Endodermal cell (in vitro differentiated cells): ENCODE results near the gene ZIC5. TPM values are rescaled to one million over a fixed set of nuclear protein-coding genes. Genes with fewer than 3 reads are reported as not detected.
"Not testable (repeated sequence)": the region's sequence is repeated elsewhere in the genome, so short reads cannot be mapped to it uniquely, and the experiment has no call there.

Experiments used
- DNase-seq: peaks from one replicate; pipeline ENCODE4 v3.0.0-alpha.2; 2017
- H3K27ac ChIP-seq: 2 replicates; pipeline ENCODE4 v1.5.1; 2013; ENCODE audit warnings: mild to moderate bottlenecking, low read depth, low read length, moderate library complexity
- H3K27me3 ChIP-seq: 2 replicates; pipeline ENCODE4 v1.6.1; 2013; ENCODE audit warnings: mild to moderate bottlenecking, low read length, moderate library complexity; ENCODE audit not compliant: insufficient read depth, control insufficient read depth, poor library complexity, severe bottlenecking
- H3K36me3 ChIP-seq: 2 replicates; pipeline ENCODE4 v1.7.0; 2013; ENCODE audit warnings: mild to moderate bottlenecking, low read length, moderate library complexity; ENCODE audit not compliant: control insufficient read depth, insufficient read depth
- H3K4me1 ChIP-seq: one replicate; pipeline ENCODE4 v1.7.0; 2013; ENCODE audit warnings: low read length; ENCODE audit not compliant: control insufficient read depth, insufficient read depth
- H3K4me3 ChIP-seq: 2 replicates; pipeline ENCODE4 v1.5.1; 2013; ENCODE audit warnings: mild to moderate bottlenecking, low read length, moderate library complexity
- H3K9ac ChIP-seq: 2 replicates; pipeline ENCODE4 v1.6.1; 2013; ENCODE audit warnings: mild to moderate bottlenecking, low read length, moderate library complexity; ENCODE audit not compliant: poor library complexity, severe bottlenecking; ENCODE audit errors: extremely low read depth
- H3K9me3 ChIP-seq: 2 replicates; pipeline ENCODE4 v1.6.1; 2013; ENCODE audit warnings: mild to moderate bottlenecking, low read length, moderate library complexity; ENCODE audit not compliant: control insufficient read depth
- H3K27ac Mint-ChIP-seq: 2 replicates; pipeline ENCODE4 v1.8.0; 2020; ENCODE audit warnings: mixed read lengths
- H3K27me3 Mint-ChIP-seq: 2 replicates; pipeline ENCODE4 v1.8.0; 2021; ENCODE audit warnings: mild to moderate bottlenecking, mixed read lengths; ENCODE audit not compliant: insufficient read depth
- H3K36me3 Mint-ChIP-seq: 2 replicates; pipeline ENCODE4 v1.8.0; 2020; ENCODE audit warnings: low read depth, mixed read lengths
- H3K4me1 Mint-ChIP-seq: 2 replicates; pipeline ENCODE4 v1.8.0; 2020; ENCODE audit warnings: mixed read lengths
- H3K4me3 Mint-ChIP-seq: 2 replicates; pipeline ENCODE4 v1.8.0; 2020; ENCODE audit warnings: mild to moderate bottlenecking, moderate library complexity, mixed read lengths
- H3K9me3 Mint-ChIP-seq: 2 replicates; pipeline ENCODE4 v1.8.0; 2020; ENCODE audit warnings: mild to moderate bottlenecking, mixed read lengths
- WGBS, 2 experiments: methylation state at CpG; one replicate each; pipeline versions ENCODE4 v1.1.5 to v1.1.7; 2013; ENCODE audit warnings: missing lambda C conversion rate in 2 of 2, mixed read lengths in 1 of 2; ENCODE audit not compliant: insufficient coverage in 1 of 2, insufficient read length in 1 of 2; 5-methylcytosine and 5-hydroxymethylcytosine counted together
- total RNA-seq, 2 donors: library from RNA; stranded (reverse); fragmentation: NEBNext Ultra II Directional in 1 of 2; extraction: Animal tissue kit (Norgen Biotek cat#: 25700) in 1 of 2; gene quantifications; 2 replicates in 1 of 2; 3 replicates in 1 of 2; pipeline ENCODE4 v1.2.1, GENCODE V29; 2021
- TF ChIP-seq, protein P1 (sequence below): fragments of 200-600 bp; sonication (generic); conservative IDR thresholded peaks from 2 replicates; pipeline ENCODE4 v1.5.0; 2021; ENCODE audit warnings: antibody characterized with exemption, mild to moderate bottlenecking

ZIC5 gene
- total RNA-seq, 2 donors from 2014 or later = 11.0 to 13.7 TPM

DNA sequence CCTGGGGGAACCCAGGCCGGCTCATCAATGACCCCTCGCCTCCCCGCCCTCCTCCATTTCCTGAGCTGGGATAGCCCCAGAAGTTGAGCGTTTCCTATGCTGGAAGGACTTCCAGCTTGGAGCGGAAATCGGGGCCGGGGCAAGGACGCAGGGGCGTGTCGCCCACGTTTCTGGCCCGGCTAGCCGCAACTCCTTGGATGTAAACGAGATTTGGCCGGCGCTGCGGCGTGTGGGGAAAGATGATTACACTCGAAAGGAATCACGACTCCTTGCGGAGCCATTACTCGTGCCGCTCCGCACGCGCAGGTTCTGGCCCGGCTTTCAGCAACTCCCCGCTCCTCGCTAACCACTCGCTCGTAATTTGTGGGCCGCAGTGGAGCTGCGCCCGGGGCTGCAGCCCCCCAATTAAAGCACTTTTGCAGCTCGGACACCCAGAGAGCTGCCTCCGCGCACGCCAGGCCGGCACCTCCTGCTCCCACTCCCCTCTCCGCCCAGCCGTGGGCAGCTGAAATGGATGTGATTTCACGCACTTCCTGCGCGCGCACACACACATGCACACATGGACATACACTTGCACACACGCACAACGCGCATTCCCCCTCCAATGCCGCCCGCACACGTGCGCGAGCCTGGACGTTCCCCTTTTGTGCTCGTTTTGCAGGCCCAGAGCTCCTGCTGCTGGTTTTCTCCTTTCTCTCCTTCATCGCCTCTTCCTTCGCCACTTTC, 15.7 kb downstream of the ZIC5 start:
- H3K27ac ChIP-seq = peak overlapping the region; percentile 78
- H3K4me3 ChIP-seq = peak overlapping the region; percentile 81
- Mint-ChIP-seq H3K27ac (peak overlapping the region; percentile 78), H3K9me3 (no peaks in the 10 kb centered on the region), H3K36me3 (no peaks in the 10 kb centered on the region), H3K4me1 (peaks cover 42% of the 10 kb centered on the region), H3K27me3 (peaks cover 89% of the 10 kb centered on the region), H3K4me3 (peak overlapping the region; percentile 70)
- peak; percentile 78 for DNase-seq
- TF ChIP-seq, protein P1, sequence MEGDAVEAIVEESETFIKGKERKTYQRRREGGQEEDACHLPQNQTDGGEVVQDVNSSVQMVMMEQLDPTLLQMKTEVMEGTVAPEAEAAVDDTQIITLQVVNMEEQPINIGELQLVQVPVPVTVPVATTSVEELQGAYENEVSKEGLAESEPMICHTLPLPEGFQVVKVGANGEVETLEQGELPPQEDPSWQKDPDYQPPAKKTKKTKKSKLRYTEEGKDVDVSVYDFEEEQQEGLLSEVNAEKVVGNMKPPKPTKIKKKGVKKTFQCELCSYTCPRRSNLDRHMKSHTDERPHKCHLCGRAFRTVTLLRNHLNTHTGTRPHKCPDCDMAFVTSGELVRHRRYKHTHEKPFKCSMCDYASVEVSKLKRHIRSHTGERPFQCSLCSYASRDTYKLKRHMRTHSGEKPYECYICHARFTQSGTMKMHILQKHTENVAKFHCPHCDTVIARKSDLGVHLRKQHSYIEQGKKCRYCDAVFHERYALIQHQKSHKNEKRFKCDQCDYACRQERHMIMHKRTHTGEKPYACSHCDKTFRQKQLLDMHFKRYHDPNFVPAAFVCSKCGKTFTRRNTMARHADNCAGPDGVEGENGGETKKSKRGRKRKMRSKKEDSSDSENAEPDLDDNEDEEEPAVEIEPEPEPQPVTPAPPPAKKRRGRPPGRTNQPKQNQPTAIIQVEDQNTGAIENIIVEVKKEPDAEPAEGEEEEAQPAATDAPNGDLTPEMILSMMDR = no peak
- WGBS, 2 experiments = 8% methylated on average over 29 to 56 of the region's 57 CpGs
- no peak overlapping the region for H3K9ac ChIP-seq
- peaks cover 3% of the 10 kb centered on the region for H3K4me1 ChIP-seq
- no peaks in the 10 kb centered on the region for H3K36me3 ChIP-seq
- H3K27me3 ChIP-seq = peaks cover 98% of the 10 kb centered on the region
- no peaks in the 10 kb centered on the region for H3K9me3 ChIP-seq

DNA sequence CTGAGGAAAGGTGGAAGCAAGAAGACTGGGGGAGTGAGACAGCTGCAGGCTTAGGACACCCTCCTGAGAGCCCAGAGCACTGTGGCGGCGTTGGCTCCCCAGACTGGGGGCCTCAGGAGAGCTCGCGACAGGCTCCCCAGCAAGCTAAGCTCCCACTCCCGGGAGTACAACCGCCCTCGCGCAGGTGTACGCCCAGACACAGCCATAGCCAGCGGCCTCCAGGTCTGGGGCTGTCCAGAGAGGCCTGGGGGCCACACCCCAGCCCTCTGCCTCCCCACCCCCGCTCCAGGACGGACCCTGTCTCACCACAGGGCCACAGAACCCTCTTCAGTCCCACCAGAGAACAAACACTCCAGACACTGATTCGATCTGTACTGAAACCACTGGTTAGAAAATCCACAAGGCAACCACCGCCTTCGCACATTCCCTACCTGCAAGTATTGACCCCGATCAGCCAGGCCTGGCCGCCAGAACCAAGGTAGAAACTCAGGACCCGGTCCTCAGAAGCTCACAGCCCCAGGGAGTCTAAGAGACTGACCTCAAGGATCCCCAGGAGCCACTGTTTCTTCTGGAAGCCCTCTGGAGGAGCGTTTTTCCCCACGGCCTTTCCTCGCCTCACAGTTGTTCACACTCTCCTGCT, 16.3 kb downstream of the ZIC5 start:
- Histone ChIP-seq H3K9me3 (no peaks in the 10 kb centered on the region), H3K4me1 (no peaks in the 10 kb centered on the region), H3K27me3 (peaks cover 98% of the 10 kb centered on the region), H3K9ac (no peak overlapping the region), H3K4me3 (peak overlapping the region; percentile 81), H3K36me3 (no peaks in the 10 kb centered on the region), H3K27ac (no peak overlapping the region)
- no peaks in the 10 kb centered on the region for H3K36me3 Mint-ChIP-seq
- WGBS, 2 experiments = 75% methylated on average over 7 to 21 of the region's 21 CpGs
- no peak overlapping the region for H3K27ac Mint-ChIP-seq
- peak; percentile 74 for DNase-seq
- peaks cover 42% of the 10 kb centered on the region for H3K4me1 Mint-ChIP-seq
- peak overlapping the region; percentile 70 for H3K4me3 Mint-ChIP-seq
- peaks cover 90% of the 10 kb centered on the region for H3K27me3 Mint-ChIP-seq
- no peaks in the 10 kb centered on the region for H3K9me3 Mint-ChIP-seq
- TF ChIP-seq, protein P1 = no peak

DNA sequence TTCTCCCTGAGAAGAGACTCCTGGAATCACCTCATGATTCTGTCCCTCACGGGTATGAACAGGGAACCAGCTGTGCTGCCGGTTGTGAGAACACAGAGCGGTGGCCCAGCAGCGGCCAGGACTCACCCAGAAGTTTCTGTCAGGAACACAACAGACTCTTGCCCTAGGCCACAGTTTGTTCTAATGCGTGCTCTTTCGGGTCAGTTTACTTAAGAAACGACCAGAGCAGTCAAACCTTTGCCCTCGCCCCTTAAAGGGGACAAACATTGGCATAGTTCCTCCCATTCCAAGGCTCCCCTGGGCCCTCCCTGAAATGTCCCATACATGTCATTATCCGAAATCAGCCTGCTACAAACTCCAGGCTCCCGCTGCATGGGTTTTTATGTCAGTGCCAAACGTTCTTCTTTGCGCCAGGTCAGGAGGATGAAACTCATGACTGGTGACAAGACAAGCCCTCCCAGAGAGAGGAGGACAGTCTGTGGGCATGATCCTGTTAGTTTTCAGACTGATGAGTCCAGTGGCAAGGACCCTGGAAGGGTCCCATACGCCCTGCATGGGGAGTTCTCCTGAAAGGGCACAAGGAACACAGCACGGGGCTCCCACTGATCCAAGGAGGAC, 18.3 kb downstream of the ZIC5 start:
- Histone ChIP-seq H3K27me3 (peaks cover 80% of the 10 kb centered on the region), H3K4me3 (no peak overlapping the region), H3K4me1 (no peaks in the 10 kb centered on the region), H3K9me3 (no peaks in the 10 kb centered on the region), H3K9ac (no peak overlapping the region), H3K27ac (no peak overlapping the region), H3K36me3 (no peaks in the 10 kb centered on the region)
- no peak for DNase-seq
- no peaks in the 10 kb centered on the region for H3K36me3 Mint-ChIP-seq
- peaks cover 38% of the 10 kb centered on the region for H3K4me1 Mint-ChIP-seq
- 83 to 84% methylated on average over 14 of the region's 14 CpGs for whole genome bisulfite sequencing, 2 experiments
- no peak overlapping the region for H3K27ac Mint-ChIP-seq
- H3K27me3 Mint-ChIP-seq = peaks cover 74% of the 10 kb centered on the region
- H3K9me3 Mint-ChIP-seq = no peaks in the 10 kb centered on the region
- no peak overlapping the region for H3K4me3 Mint-ChIP-seq
- TF ChIP-seq, protein P1 = no peak

DNA sequence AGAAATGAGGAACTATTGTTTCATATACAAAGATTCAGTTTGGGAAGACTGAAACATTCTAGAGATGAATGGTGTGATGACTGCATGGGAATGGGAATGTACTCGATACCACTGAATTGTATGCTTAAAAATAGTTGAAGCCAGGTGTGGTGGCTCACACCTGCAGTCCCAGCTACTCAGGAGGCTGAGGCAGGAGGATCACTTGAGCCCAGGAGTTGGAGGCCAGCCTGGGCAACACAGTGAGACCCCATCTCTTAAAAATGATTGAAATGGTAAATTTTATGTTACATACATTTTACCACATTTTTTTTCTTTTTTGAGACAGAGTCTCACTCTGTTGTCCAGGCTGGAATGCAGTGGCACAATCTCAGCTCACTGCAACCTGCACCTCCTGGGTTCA, 19.9 kb downstream of the ZIC5 start:
- H3K4me3 Mint-ChIP-seq, H3K9me3 Mint-ChIP-seq, H3K9me3 ChIP-seq, H3K4me3 ChIP-seq, H3K36me3 ChIP-seq, DNase-seq, H3K27ac Mint-ChIP-seq, H3K4me1 ChIP-seq, H3K9ac ChIP-seq, H3K36me3 Mint-ChIP-seq, H3K27ac ChIP-seq: not testable (repeated sequence)
- H3K4me1 Mint-ChIP-seq = peaks cover 29% of the 10 kb centered on the region
- peaks cover 66% of the 10 kb centered on the region for H3K27me3 ChIP-seq
- 83 to 100% methylated on average over 1 of the region's 1 CpG for WGBS, 2 experiments
- peaks cover 72% of the 10 kb centered on the region for H3K27me3 Mint-ChIP-seq
